GM21717 (cell line): Measurements from ENCODE around the gene FNBP1L.
"Not testable (repeated sequence)": the region's sequence is repeated elsewhere in the genome, so short reads cannot be mapped to it uniquely, and the experiment has no call there.

Experiments used
- ATAC-seq: cut with Tn5 transposase; IDR thresholded peaks from one replicate; pipeline ENCODE4 v1.9.1; 2021; ENCODE audit warnings: mild to moderate bottlenecking, moderate library complexity; ENCODE audit not compliant: unreplicated experiment

FNBP1L gene

GRCh38 chr1:93588206-93588605, 140.3 kb downstream of the FNBP1L start:
- no peak for ATAC-seq

DNA sequence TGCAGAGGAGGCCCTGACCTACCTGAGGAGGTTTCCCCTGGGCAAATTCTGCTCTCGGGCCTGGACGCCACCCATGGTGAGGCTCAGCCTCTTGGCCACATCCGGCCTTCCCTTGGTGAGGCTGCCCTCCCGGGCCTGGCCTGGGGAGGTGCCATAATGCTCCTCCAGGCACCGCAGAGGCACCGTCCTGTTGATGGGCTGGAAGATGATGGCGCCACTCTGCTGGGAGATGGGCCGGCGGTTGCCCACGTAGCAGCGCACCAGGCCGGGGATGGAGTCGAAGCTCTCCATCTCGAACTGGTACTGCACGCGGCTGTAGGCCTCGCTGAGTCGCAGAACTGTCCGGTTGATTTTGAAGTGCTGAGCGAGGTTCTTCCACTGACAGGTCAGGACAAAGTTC, 141.0 kb downstream of the FNBP1L start:
- no peak for ATAC-seq

DNA sequence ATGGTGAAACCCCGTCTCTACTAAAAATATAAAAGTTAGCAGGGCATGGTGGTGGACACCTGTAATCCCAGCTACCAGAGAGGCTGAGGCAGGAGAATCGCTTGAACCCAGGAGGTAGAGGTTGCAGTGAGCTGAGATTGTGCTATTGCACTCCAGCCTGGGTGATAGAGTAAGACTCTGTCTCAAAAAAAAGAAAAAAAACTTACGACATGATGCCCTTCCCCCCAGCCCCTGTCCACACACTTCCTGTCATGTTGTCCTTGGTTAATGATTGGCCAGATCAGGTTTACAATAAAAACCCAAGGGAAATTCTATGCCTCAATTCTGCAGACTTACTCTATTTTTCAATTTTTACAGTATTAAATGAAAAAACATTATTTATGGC, 143.4 kb downstream of the FNBP1L start:
- ATAC-seq: not testable (repeated sequence)

DNA sequence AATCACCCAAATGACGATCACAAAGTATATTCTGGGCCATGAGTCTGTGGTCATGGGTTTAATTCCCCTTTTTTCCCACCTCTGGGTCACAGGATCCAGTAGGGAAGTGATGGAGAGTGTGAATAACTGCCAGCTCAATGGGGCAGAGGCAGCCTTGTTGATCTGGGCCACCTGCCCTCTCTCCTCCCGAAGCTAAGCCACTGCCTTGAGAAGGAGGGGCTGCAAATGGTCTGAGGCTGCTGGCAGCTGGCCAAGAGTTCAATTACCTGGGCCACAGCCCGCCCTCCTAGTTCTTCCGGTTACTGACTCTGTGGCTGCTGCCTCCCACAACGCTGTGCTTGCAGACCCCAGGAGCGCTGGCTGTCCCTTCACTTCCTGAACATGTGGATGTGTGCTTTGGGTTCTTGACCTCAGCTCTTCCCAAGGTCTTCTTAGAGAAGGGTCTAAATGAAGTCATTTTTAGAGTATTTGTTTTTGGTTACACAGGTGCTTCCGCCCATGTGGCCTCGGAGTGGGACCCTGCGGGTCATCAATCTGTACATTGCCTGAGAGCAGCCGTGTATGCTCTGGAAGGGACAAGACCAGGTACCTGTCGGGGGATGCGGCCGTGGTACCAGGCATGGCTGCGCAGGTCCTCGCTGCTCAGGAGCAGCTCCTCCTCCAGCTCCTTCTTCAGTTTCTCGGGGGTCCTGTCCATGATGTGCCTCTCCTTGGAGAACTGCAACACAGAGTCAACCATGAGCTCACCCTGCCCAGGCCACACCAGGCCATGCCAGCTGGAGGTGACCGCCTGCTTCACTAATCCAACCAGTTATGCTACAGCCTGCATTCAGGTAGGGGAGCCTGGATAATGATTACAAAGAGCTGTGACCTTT, 144.0 kb downstream of the FNBP1L start:
- peak; percentile 67 for ATAC-seq

DNA sequence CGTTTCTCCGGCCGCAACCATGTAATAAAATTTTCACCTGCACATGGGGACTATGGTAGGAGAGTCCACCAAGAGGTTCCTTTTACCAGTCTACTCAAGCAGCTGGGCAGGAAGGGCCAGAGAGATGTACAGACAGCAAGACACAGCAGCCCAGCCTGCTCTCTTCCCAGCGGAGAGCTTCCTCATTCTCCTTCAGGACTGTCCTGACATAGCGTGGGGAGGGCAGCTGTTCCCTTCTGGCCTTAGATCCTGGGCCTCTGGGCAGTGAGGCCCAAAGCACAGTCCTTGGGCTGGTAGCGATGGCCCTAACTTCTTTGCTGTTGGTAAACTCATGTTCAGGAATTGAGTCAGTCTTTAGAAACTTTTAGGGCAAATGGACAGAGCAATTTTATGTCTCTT, 144.6 kb downstream of the FNBP1L start:
- ATAC-seq: no peak

GRCh38 chr1:93593854-93594602, 146.1 kb downstream of the FNBP1L start:
- ATAC-seq: no peak

GRCh38 chr1:93594603-93594880, 146.6 kb downstream of the FNBP1L start:
- ATAC-seq: no peak

- no peak for ATAC-seq
Observed at GRCh38 chr1:93595266-93595665, 147.3 kb downstream of the FNBP1L start.

DNA sequence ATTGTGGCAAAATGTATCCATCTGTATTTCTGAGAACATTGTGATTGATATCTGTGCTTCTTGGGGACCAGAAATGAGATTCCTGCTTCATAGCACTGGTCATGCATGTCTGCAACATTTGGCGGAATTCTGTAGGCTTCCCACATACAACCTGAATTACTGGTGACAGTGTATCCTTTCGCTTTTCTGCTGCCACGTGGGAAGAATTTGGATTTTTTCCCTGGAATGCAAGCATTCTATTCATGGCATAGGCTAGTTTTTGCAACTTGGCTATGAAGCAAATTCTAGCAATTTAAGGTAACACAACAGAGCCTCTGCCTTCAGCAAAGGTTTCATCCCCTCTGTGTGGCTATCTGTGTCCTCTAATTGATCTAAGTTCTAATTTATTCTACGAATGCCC, 147.8 kb downstream of the FNBP1L start:
- no peak for ATAC-seq

GRCh38 chr1:93596329-93597089, 148.6 kb downstream of the FNBP1L start:
- ATAC-seq: no peak

DNA sequence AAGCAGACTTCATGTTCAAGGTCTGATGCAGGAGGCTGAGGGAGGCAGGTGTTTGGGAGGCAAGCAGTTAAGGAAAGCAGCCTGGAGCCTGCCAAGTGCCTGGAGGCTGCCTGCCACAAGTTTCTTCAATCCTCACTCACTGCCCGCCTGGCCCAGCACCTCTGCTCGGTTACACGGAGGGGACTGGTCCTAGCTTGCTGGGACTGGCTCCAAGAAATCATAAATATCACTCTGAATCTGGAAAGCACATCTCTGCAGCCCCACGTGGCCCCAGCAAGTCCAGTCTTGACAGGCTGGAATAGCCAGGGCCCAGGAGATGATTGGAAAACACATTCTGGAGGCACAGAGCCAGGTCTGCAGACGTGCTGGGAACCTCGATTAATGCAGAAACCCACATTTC, 149.8 kb downstream of the FNBP1L start:
- ATAC-seq: no peak

DNA sequence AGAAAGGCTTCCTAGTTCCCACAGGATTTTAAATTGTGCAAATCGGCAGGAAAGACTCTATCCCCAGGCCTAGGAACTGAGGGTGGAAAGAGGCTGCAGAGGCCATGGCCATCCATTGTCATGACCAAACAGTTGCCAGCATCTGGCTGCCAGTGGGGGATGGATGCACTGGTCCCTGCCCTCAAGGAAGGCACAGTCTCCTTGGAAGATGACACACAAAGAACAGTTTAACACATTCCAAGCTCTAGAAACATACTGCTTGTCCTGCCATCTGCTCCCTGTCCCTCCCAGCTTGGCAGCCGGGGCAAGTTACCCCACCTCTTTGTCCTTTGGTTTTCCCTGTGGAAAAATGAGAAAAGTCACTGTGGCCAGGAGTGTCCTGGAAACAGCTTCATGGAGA, 150.5 kb downstream of the FNBP1L start:
- no peak for ATAC-seq

GRCh38 chr1:93598861-93599439, 151.0 kb downstream of the FNBP1L start:
- no peak for ATAC-seq

- ATAC-seq: no peak
Observed at GRCh38 chr1:93599479-93599878, 151.6 kb downstream of the FNBP1L start.

- no peak for ATAC-seq
Observed at GRCh38 chr1:93600663-93601062, 152.7 kb downstream of the FNBP1L start.

GRCh38 chr1:93601686-93602085, 153.8 kb downstream of the FNBP1L start:
- no peak for ATAC-seq

- ATAC-seq: no peak
Observed at GRCh38 chr1:93602101-93602500, 154.2 kb downstream of the FNBP1L start.

- ATAC-seq: no peak
Observed at GRCh38 chr1:93603106-93603505, 155.2 kb downstream of the FNBP1L start.

DNA sequence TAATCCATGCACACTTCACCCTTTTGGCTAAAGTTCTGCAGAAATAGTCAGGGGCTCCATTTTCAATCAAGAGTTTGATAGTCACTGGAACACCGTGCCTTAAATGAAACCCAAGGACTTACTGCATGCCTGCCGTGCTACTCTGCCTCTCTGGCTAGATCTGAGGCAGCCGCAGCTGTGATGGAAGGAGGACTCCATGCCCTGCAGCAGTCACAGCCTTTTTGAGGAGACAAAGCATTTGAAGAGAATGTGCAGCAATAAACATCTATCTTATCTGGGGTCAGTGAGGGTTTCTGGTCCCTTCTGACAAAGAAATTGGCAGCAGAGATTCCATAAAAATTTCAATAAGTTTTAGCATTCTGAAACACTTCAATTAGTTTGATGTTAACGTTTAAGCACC, 155.7 kb downstream of the FNBP1L start:
- no peak for ATAC-seq
